ENCODE measurements around the gene GALR1. TPM values are rescaled to one million over a fixed set of nuclear protein-coding genes. Genes with fewer than 3 reads are reported as not detected.
A peak's percentile ranks its signal among the peaks of the same experiment; 100 is the strongest.
"Not testable (repeated sequence)": the region's sequence is repeated elsewhere in the genome, so short reads cannot be mapped to it uniquely, and the experiment has no call there.

The GALR1 gene
- total and polyA plus RNA-seq, 2 experiments from 2014 or later: 0.32 to 1.1 TPM

DNA sequence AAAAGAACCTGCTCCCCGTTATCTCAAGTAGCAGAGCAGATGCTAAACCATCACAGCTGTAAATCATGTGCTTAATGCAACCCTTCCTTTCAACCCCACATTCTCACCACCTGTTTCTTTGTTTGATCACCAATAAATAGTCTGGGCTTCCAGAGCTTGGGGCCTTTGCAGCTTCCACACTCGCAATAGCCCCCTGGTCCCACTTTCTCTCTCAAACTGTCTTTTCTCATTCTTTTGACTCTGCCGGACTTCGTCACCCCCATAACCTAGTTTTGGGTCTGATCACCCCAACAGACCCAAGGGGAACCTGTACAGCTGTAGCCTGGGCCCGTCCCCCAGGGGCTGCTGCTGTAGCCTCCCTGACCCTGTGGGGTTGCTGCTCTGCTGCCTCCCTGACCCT lies 10.4 kb upstream of the GALR1 start:
- DNase-seq (ENCODE audit: low spot score): peak; percentile 59
- not testable (repeated sequence) for ATAC-seq; H3K4me1 ChIP-seq (ENCODE audit: insufficient read depth); H3K4me3 ChIP-seq; H3F3A ChIP-seq (replicated peaks; ENCODE audit: low read depth); H4K20me1 ChIP-seq (replicated peaks; ENCODE audit: insufficient read depth); H3K36me3 ChIP-seq (ENCODE audit: insufficient read depth); H3K27me3 ChIP-seq (ENCODE audit: insufficient read depth); H3K79me2 ChIP-seq (replicated peaks; ENCODE audit: insufficient read depth); H3K9me2 ChIP-seq (ENCODE audit: insufficient read depth); H3K4me1 Mint-ChIP-seq; H3K27ac ChIP-seq (ENCODE audit: low read depth); H3K4me2 ChIP-seq; H3K27ac Mint-ChIP-seq; H3K27me3 Mint-ChIP-seq (ENCODE audit: insufficient read depth, low read depth, poor library complexity); H2AFZ ChIP-seq; H3K4me3 Mint-ChIP-seq
- Mint-ChIP-seq H3K9me3 (peaks cover 41% of the 10 kb centered on the region), H3K36me3 (ENCODE audit: low read depth) (peaks cover 26% of the 10 kb centered on the region)

GRCh38 chr18:77248873-77249568 lies 627 bp upstream of the GALR1 start:
- H3K27ac Mint-ChIP-seq: no peak overlapping the region

More at GRCh38 chr18:77248873-77249568, 627 bp upstream of the GALR1 start:
- DNase-seq (ENCODE audit: low spot score): peak; percentile 38
- Mint-ChIP-seq H3K36me3 (ENCODE audit: low read depth) (peaks cover 20% of the 10 kb centered on the region), H3K9me3 (peaks cover 19% of the 10 kb centered on the region), H3K4me1 (peaks cover 18% of the 10 kb centered on the region), H3K4me3 (peak overlapping the region; percentile 75), H3K27me3 (ENCODE audit: insufficient read depth, low read depth, poor library complexity) (peaks cover 52% of the 10 kb centered on the region)
- ATAC-seq: peak; percentile 7
- peak overlapping the region; percentile 96 for H3K4me2 ChIP-seq
- peaks cover 6% of the 10 kb centered on the region; the same call in 1 of the 2 replicates for H3K79me2 ChIP-seq (replicated peaks; ENCODE audit: insufficient read depth)
- TF ChIP-seq REST (IDR thresholded peaks at IDR 0.05; ENCODE audit: unreplicated experiment) (no peak), EZH2 (IDR thresholded peaks at IDR 0.05; ENCODE audit: low read depth, unreplicated experiment) (peak; percentile 47)
- 0 out of 2 replicates have a peak, but pooled peaks cover 3% of the 10 kb centered on the region for H3F3A ChIP-seq (replicated peaks; ENCODE audit: low read depth)
- H3K36me3 ChIP-seq (ENCODE audit: insufficient read depth): peaks cover 9% of the 10 kb centered on the region; the same call in 1 of the 2 replicates
- peak overlapping the region; percentile 99 for H2AFZ ChIP-seq
- H3K4me1 ChIP-seq (ENCODE audit: insufficient read depth): peaks cover 20% of the 10 kb centered on the region
- H4K20me1 ChIP-seq (replicated peaks; ENCODE audit: insufficient read depth): no peaks in the 10 kb centered on the region
- H3K9me2 ChIP-seq (ENCODE audit: insufficient read depth): peaks cover 17% of the 10 kb centered on the region
- H3K27me3 ChIP-seq (ENCODE audit: insufficient read depth): peaks cover 68% of the 10 kb centered on the region
- H3K27ac ChIP-seq (ENCODE audit: low read depth): no peak overlapping the region
- H3K4me3 ChIP-seq: peak overlapping the region; percentile 91

All from GM23338 (cell line).